CD4-positive, alpha-beta T cell treated with Interleukin-2 at 100 ng/mL for 4 hours (primary cell): Measurements from ENCODE around the gene DERA.
"Not testable (repeated sequence)": the region's sequence is repeated elsewhere in the genome, so short reads cannot be mapped to it uniquely, and the experiment has no call there.

Source experiments
- DNase-seq: peaks from one replicate; pipeline ENCODE4 v3.0.0-alpha.2; 2020; ENCODE audit warnings: low spot score

DERA gene

GRCh38 chr12:15910864-15911721 is at the start of gene DERA:
TSS of gene DERA (plus strand) at chr12:15911332. CDS start at chr12:15911384, 52 bp downstream.
- DNase-seq, result peak; percentile 43

DNA sequence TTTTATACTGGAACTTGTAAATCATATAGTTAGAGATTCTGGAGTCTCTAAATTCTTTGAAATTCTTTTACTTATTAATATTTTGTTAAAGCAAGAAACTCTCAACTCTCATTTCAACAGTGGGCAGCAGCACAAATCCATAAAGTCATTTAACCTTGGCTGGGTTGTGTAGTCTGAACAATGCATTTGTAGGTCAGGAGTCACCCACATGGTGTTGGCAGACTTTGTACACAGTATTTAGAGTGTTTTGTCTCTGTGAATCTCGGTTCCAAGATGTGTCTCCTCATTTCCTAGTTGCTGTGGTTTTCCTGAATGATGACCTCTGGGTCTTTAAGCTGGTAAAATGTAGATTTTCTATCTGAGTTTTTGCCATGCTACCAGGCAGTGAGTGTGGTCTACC is 49.7 kb upstream of the DERA start:
- DNase-seq, result no peak

GRCh38 chr12:15862840-15863239 is 48.3 kb upstream of the DERA start:
- no peak for DNase-seq

- no peak for DNase-seq
These were observed 47.8 kb upstream of the DERA start for GRCh38 chr12:15863372-15863771.

DNA sequence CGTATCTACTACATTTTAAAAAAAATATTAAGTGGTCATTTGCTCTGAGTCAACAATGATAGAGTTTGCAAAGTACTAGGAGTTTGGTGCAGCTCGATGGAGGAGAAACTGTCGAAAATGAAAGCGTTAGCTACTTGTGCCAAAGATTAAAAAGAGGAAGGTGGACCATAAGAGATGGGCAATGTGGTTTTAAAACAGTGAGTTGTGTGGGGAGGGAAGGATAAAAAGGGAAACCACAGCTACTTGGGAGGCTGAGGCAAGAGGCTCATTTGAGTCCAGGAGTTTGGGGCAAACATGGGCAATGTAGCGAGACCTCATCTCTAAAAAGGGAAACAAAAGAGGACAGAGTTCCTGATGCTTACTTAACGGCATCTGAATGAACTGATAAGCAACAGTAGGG is 47.1 kb upstream of the DERA start:
- DNase-seq, result no peak

DNA sequence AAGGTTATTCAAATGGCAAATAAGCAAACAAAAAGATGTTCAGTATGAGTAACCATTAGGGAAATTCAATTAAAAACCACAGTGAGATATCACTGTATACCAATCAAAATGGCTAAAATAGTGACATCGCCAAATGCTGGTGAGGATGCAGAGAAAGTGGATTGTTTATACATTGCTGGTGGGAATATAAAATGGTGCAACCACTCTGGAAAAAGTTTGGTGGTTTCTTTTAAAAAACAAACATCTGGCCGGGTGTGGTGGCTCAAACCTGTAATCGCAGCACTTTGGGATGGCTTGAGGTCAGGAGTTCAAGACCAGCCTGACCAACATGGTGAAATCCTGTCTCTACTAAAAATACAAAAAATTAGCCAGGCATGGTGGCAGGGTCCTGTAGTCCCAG is 42.9 kb upstream of the DERA start:
- no peak for DNase-seq

- no peak for DNase-seq
These were observed 37.6 kb upstream of the DERA start for GRCh38 chr12:15873556-15873955.

DNA sequence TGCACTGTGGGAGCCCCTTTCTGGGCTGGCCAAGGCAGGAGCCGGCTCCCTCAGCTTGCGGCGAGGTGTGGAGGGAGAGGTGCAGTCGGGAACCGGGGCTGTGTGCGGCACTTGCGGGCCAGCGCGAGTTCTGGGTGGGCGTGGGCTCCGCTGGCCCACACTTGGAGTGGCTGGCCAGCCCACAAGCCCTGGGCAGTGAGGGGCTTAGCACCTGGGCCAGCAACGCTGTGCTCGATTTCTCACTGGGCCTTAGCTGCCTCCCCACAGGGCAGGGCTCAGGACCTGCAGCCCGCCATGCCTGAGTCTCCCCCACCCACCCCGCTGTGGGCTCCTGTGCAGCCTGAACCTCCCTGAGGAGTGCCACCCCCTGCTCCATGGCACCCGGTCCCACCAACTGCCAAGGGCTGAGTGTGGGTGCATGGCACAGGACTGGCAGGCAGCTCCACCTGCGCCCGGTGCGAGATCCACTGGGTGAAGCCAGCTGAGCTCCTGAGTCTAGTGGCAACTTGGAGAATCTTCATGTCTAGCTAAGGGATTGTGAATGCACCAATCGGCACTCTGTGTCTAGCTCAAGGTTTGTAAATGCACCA is 36.5 kb upstream of the DERA start:
- not testable (repeated sequence) for DNase-seq

GRCh38 chr12:15875863-15876262 is 35.3 kb upstream of the DERA start:
- no peak for DNase-seq

DNA sequence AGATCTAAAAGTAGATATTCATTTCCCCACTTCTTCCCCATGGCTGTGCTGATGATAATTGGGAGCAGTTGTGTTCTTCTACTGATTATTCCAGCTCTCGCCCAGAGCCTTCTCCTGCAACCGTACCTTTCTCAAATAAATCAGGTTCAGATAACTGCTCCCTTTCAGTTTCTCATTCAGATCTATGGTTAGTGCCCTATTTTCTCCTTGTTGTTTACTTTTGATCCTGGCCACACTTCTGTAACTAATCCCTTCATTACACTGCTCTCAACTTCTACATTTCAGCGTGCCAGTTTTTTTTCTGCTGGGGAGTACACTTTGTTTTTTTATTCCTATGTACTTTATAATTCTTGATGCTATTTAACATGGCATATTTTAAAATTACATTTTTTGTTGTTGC is 31.7 kb upstream of the DERA start:
- no peak for DNase-seq

- DNase-seq, result no peak
These were observed 30.4 kb upstream of the DERA start for GRCh38 chr12:15880721-15881120.

- peak; percentile 96 for DNase-seq
These were observed 28.8 kb upstream of the DERA start, which contains the start of gene STRAP for GRCh38 chr12:15882118-15882971. TSS of gene STRAP (plus strand) at chr12:15882387. CDS start at chr12:15882708, 321 bp downstream.

DNA sequence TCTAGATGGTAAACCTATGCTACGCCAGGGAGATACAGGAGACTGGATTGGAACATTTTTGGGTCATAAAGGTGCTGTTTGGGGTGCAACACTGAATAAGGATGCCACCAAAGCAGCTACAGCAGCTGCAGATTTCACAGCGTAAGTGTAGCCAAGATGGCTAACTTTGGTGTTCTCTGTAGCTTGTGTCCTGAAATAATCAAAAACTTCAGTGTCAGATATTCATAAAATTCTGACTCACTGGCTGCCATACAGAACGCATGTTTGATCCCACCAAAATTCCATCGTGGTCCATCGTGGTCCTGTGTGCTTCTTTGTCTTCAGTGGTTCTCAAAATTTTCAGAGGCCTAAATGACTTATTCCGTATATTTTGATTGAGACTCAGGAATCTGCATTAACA is 27.6 kb upstream of the DERA start:
- no peak for DNase-seq

- no peak for DNase-seq
These were observed 24.6 kb upstream of the DERA start for GRCh38 chr12:15886372-15887042.

DNA sequence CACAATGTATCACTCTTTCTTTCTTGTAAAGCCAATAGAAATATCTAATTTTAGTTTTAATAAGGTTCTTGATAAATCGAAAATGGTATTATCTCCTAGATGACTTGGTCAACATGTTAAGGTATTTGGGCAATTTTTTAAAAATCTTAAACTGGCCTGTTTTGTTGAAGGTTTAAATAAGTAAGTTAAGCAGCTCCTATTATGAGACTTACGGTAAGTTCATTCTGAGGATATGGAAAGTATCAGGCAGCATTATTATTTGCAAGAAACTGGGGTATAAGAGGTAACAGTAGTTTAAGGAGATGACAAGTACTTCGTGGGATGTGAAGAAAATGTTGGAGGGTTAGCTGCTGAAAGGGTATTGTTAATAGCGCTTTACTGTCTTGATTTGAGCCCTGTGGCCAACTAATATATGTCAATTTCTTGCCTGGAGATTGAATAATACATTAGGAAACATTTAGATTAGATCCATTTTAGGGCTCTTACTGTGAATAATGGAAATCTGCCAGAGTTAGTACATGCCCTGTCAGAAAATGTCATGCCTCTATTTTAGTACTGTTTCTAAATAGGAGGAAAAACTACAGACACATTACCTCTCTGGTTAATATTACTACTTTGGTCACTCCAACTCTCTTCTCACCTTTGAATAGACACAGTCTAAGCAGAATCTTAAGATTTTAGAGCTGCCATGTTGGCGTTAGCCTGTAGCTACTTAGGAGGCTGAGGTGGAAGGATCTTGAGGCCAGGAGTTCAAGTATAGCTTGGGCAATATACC is 23.9 kb upstream of the DERA start:
- DNase-seq, result no peak

- DNase-seq, result no peak
These were observed 18.4 kb upstream of the DERA start for GRCh38 chr12:15892645-15893259.

DNA sequence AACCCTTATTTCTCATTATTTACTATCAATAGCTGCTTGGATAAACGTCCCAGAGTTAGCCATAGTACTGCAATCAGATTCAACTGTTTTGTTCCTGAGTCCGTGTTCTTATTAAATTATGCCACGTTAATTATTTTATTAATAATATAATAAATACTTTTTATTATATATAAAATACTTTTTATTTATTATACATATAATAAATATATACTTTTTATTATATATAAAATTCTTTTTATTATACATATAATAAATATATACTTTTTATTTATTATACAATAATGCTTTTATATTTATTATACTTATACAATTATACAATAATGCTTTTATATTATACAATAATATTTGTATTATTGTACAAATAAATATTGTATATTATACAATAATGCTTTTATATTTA is 17.9 kb upstream of the DERA start:
- no peak for DNase-seq

DNA sequence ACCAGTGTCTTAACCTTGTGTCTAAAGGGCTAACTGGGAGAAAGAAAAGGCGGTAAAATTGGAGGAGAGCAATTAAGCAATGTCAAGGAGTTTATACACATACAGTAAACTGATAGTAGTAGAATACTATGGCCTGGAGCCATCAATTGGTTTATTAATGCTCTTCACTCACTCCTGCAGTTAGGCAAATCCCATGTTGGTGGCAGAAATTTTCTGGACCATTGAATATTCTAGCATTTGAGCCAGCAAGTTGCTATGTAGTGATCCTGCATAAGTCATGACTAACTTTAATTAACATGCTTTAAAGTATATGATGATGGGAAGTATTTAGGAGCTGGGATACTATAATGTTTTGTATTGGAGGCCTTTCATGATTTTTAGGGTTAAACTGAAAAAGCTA is 14.3 kb upstream of the DERA start:
- DNase-seq, result no peak

- no peak for DNase-seq
These were observed 13.7 kb upstream of the DERA start for GRCh38 chr12:15897433-15897832.

DNA sequence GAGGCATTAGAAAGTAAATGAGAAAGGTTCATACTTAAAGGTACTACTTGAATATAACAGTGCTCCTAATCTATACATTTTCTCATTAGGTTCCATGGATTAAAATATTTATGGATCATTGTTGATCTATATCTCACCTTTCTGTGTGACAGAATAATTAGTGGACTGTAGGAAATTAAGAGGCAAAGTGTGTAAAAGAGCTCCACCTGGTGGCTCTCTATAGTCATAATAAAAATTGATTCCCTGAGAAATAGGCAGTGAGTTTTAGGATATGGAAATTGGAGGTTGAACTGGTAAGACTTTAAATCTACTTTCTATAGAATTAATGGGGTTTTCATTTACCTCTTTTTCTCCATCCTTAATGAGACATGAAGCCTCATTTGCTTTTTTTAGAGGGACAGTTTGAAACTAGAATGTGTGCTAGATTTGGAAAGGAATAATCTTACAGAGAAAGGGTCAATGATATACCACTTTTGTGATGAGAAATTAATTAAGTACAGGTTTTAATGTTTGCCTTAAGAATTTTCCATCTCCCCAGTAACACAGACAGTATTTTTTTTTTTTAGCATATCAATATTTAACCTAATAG is 11.8 kb upstream of the DERA start:
- DNase-seq, result peak; percentile 50
